ENCODE measurements around the gene SARDH. TPM values are rescaled to one million over a fixed set of nuclear protein-coding genes. Genes with fewer than 3 reads are reported as not detected.

Gene SARDH
- total and polyA plus RNA-seq, 12 donors: 0.81 to 9.6 (median 3.0) TPM

DNA sequence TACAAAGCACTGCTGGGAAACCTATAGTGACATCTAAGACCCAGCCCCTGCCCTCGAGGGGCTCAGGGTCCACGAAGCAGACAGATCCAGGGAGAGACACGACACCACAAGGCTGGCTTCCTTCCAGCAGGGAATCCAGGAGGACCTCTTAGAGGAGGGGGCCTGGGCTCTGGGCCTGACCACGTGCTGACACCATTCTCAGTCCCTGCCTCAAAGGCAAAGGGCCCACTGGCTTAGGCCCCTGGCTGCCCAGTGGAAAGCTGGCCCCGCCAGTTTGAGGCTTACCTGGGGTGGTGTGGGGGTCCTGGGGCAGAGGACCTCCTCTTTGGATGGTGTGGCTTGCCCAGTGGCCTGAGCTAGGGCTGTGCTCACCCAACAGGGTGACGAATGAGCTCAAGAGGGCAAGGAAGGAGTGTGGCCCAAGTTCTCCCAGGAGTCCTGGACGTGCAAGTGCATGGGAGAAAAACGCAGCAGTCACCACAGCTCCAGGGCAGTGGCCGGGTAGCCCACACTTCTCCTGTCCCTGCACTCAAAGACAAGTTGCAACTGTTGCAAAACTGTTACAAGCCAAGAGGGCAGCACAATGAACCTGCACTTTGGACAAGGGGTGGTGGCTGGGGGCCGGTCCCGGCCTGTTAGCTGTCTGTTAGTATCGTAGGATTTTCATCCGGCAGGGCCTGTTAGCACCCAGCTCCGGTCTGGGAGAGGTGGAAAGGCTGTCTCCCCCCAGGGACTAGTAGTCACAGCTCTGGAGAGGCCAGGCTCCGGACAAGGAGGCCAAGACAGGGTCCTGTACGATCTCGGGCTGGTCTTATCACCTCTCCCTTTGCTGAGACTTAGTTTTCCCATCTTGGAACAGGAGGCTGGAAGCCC lies 1.5 kb upstream of the SARDH start:
- peak in 2 of 7 donors; percentile 15 to 45 for DNase-seq
- H3K27ac ChIP-seq: no peak overlapping the region
- no peaks in the 10 kb centered on the region for H3K4me1 ChIP-seq (replicated peaks in 1 of 2)
- H3K4me3 ChIP-seq: no peak overlapping the region
- H3K27me3 ChIP-seq: no peaks in the 10 kb centered on the region
- 84 to 90% (median 84%) methylated on average over 12 to 17 of the region's 17 CpGs for WGBS, 4 donors
- intact Hi-C loops (cut with DNase I): no loop called here
- no peaks in the 10 kb centered on the region for H3K9me3 ChIP-seq (replicated peaks in 1 of 3)
- H3K36me3 ChIP-seq (replicated peaks in 1 of 2): no peaks in the 10 kb centered on the region
- TF ChIP-seq POLR2A (IDR thresholded peaks at IDR 0.05): no peak
- TF ChIP-seq, protein P1, sequence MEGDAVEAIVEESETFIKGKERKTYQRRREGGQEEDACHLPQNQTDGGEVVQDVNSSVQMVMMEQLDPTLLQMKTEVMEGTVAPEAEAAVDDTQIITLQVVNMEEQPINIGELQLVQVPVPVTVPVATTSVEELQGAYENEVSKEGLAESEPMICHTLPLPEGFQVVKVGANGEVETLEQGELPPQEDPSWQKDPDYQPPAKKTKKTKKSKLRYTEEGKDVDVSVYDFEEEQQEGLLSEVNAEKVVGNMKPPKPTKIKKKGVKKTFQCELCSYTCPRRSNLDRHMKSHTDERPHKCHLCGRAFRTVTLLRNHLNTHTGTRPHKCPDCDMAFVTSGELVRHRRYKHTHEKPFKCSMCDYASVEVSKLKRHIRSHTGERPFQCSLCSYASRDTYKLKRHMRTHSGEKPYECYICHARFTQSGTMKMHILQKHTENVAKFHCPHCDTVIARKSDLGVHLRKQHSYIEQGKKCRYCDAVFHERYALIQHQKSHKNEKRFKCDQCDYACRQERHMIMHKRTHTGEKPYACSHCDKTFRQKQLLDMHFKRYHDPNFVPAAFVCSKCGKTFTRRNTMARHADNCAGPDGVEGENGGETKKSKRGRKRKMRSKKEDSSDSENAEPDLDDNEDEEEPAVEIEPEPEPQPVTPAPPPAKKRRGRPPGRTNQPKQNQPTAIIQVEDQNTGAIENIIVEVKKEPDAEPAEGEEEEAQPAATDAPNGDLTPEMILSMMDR (IDR thresholded peaks at IDR 0.05): no peak

DNA sequence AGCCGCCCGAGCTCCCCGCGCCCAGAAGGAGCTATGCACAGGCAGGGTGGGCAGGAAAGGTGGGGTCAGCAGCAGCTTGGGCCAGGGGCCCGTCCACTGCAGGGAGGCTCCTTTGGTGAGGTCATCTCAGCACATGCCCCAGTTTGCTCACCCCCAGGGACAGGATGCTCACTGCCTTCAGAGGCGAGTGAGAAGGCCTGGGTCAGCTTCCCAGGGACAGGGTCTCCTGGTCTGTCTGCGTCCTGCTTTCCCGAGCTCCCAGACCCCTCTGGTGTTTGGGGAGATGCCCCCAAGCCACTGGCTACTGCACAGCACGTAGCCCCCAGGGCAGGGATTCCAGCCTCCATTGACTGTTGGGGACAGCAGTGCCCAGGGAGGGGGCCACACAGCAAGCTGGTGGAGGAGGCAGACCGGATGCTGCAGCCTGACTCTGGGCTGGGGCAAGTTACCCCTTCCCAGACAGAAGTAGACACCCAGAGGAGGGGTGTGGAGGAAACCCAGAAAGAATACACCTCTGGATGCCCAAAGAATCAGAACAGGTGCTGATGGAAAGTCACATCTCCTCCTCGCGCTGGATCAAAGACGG lies 581 bp upstream of the SARDH start:
- H3K4me3 ChIP-seq: peak overlapping the region in 1 of 4 donors; percentile 35
- no peak overlapping the region for H3K27ac ChIP-seq
- H3K27me3 ChIP-seq: no peaks in the 10 kb centered on the region
- peak in 2 of 7 donors; percentile 10 to 43 for DNase-seq
- intact Hi-C loops (cut with DNase I): no loop called here
- H3K4me1 ChIP-seq (replicated peaks in 1 of 2): no peaks in the 10 kb centered on the region
- 69 to 78% (median 74%) methylated on average over 7 to 13 of the region's 13 CpGs for WGBS, 4 donors
- TF ChIP-seq, protein P1 (IDR thresholded peaks at IDR 0.05): no peak
- no peak for TF ChIP-seq POLR2A (IDR thresholded peaks at IDR 0.05)
- no peaks in the 10 kb centered on the region for H3K36me3 ChIP-seq (replicated peaks in 1 of 2)
- H3K9me3 ChIP-seq (replicated peaks in 1 of 3): no peaks in the 10 kb centered on the region

DNA sequence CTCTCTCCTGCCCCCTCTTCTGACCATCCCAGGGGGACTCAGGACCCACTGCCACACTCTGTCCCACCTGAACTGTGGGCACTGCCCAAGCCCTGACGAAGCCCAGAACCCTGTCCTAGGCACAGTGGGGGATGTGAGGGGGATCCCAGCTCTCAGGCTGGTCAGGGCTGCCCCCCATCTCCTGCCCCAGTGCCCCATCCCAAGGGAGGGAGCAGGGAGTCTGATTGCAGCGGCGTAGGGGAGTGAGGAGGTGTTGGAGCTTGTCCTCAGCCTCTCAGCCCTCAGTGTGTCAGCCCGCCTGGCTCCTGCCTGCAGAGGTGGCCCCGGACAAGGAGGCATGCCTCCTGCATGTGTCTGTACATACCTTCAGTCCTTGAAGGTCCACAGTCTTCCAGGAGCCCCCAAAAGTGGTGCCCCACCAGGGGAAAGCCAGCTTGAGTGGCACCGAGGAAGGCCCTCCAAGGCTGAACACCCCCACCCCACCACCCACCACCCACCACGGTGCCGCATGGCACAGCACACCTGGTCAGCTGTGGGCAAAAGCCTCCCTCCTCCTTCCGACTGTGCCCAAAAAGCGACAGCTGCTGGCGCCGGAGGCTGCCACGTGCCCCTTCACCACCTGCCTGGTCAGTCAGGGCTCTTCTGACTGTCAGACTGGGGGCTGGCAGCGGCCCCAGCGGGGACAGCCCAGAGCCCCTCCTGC lies 930 bp downstream of the SARDH start:
- TF ChIP-seq, protein P1 (IDR thresholded peaks at IDR 0.05): no peak
- TF ChIP-seq POLR2A (IDR thresholded peaks at IDR 0.05): no peak
- no peaks in the 10 kb centered on the region for H3K9me3 ChIP-seq (replicated peaks in 1 of 3)
- H3K27me3 ChIP-seq: no peaks in the 10 kb centered on the region
- H3K4me1 ChIP-seq (replicated peaks in 1 of 2): no peaks in the 10 kb centered on the region
- WGBS, 4 donors: 40 to 72% (median 57%) methylated on average over 1 to 15 of the region's 15 CpGs
- peak overlapping the region in 1 of 4 donors; percentile 35 for H3K4me3 ChIP-seq
- intact Hi-C loops (cut with DNase I): no loop called here
- H3K36me3 ChIP-seq (replicated peaks in 1 of 2): no peaks in the 10 kb centered on the region
- DNase-seq: peak in 3 of 7 donors; percentile 12 to 38 (median 12)
- no peak overlapping the region for H3K27ac ChIP-seq

DNA sequence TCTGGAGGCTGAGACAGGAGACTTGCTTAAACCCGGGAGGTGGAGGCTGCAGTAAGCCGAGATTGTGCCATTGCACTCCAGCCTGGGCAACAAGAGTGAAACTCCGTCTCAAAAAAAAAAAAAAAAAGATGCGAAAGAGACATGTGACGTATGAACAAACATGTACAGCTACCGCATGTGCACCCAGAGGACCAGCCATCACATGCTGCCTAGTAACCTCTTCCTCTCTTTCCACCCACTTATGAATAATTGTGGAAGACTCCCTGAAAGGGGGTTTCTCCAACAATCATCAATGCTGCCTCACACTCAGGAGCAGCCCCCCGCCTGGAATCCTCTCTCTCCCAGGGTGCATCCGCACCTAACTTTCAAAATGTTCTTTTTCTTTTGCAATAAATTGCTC lies 2.2 kb downstream of the SARDH start:
- no peak overlapping the region for H3K27ac ChIP-seq
- H3K9me3 ChIP-seq (replicated peaks in 1 of 3): no peaks in the 10 kb centered on the region
- no peaks in the 10 kb centered on the region for H3K4me1 ChIP-seq (replicated peaks in 1 of 2)
- 80 to 85% (median 84%) methylated on average over 7 to 8 of the region's 8 CpGs for WGBS, 4 donors
- DNase-seq: peak in 1 of 7 donors; percentile 28
- H3K4me3 ChIP-seq: no peak overlapping the region
- no peaks in the 10 kb centered on the region for H3K27me3 ChIP-seq
- intact Hi-C loops (cut with DNase I): no loop called here
- no peaks in the 10 kb centered on the region for H3K36me3 ChIP-seq (replicated peaks in 1 of 2)
- no peak for TF ChIP-seq POLR2A (IDR thresholded peaks at IDR 0.05)
- TF ChIP-seq, protein P1 (IDR thresholded peaks at IDR 0.05): no peak
